ENCODE results near the gene HOXD3. TPM values are rescaled to one million over a fixed set of nuclear protein-coding genes. Genes with fewer than 3 reads are reported as not detected.

The HOXD3 gene
- total RNA-seq, 2 donors from 2014 or later: 2.2 to 5.3 TPM

GRCh38 chr2:176125772-176126054 is 31.4 kb upstream of the HOXD3 start:
- intact Hi-C loops (cut with DNase I): loop anchor here (5.0 to 10.0 kb wide), 2 partner anchors 689 to 1022 kb away; no protein-coding TSS in a partner anchor
- DNase-seq (ENCODE audit: low spot score): no peak
- Histone ChIP-seq H3K4me3 (no peak overlapping the region), H3K9me3 (no peaks in the 10 kb centered on the region), H3K27ac (peak overlapping the region in 1 of 2 donors; percentile 62), H3K36me3 (no peaks in the 10 kb centered on the region), H3K4me1 (replicated peaks) (no peaks in the 10 kb centered on the region), H3K27me3 (replicated peaks; ENCODE audit: insufficient read depth) (no peaks in the 10 kb centered on the region)
- TF ChIP-seq CTCF (IDR thresholded peaks at IDR 0.05): no peak
- TF ChIP-seq POLR2AphosphoS5 (IDR thresholded peaks at IDR 0.05): no peak
- no peak for TF ChIP-seq POLR2A (IDR thresholded peaks at IDR 0.05)
- 64% methylated on average over 6 of the region's 6 CpGs for WGBS

DNA sequence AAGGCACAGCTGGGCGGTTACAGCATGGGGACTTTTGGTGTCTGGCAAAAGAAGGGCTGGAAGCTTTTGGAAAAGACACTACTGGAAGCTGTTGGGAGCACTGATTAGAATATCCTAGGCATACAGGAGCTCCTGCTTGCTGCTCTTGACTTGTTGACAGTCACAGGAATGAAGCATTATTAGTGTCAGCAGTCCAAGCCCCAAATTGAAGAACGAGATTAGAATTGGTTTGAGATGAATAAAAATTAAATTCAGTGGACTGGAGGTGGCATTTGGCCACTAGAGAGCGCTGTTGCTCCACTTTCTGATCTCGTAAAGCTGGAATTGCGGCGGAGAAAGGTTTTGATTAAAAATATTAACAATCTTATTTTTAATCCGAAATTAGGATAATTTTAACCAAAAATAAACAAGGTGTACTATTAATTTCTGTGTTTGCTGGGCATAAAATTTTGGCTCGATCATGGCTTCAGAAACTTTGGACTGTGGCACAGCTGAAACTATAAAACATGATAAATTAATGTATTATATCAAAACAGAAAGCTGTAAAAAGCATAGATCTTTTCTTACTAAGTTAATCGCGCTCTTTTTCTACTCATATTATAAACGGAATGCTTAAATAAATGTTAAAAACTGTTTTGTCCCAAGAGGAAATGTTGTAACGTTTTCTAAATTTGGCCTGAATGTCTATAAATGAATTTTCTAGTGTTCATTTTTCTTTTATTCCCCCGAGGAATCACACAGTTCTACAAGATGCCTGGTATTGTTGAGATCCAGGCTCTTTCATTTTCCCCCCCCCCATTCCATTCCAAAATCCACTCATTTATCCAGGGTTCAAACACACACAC is 30.0 kb upstream of the HOXD3 start:
- no peak overlapping the region for H3K27ac ChIP-seq
- no peaks in the 10 kb centered on the region for H3K4me1 ChIP-seq (replicated peaks)
- H3K27me3 ChIP-seq (replicated peaks; ENCODE audit: insufficient read depth): no peaks in the 10 kb centered on the region
- 22% methylated on average over 13 of the region's 13 CpGs for WGBS
- no peaks in the 10 kb centered on the region for H3K36me3 ChIP-seq
- peak; percentile 55 for DNase-seq (ENCODE audit: low spot score)
- TF ChIP-seq POLR2A (IDR thresholded peaks at IDR 0.05) (no peak), POLR2AphosphoS5 (IDR thresholded peaks at IDR 0.05) (no peak), CTCF (IDR thresholded peaks at IDR 0.05) (peak; percentile 83 to 97 (median 91))
- no peak overlapping the region for H3K4me3 ChIP-seq
- H3K9me3 ChIP-seq: no peaks in the 10 kb centered on the region
- intact Hi-C loops (cut with DNase I): loop anchor here (5.0 to 10.0 kb wide), 2 partner anchors 688 to 1020 kb away; no protein-coding TSS in a partner anchor

GRCh38 chr2:176127774-176128072 is 29.4 kb upstream of the HOXD3 start:
- WGBS: 52% methylated on average over 4 of the region's 4 CpGs
- Histone ChIP-seq H3K27me3 (replicated peaks; ENCODE audit: insufficient read depth) (no peaks in the 10 kb centered on the region), H3K4me3 (no peak overlapping the region), H3K9me3 (no peaks in the 10 kb centered on the region), H3K4me1 (replicated peaks) (no peaks in the 10 kb centered on the region), H3K36me3 (no peaks in the 10 kb centered on the region), H3K27ac (peak overlapping the region in 1 of 2 donors; percentile 81)
- DNase-seq (ENCODE audit: low spot score): no peak
- TF ChIP-seq POLR2AphosphoS5 (IDR thresholded peaks at IDR 0.05): no peak
- no peak for TF ChIP-seq POLR2A (IDR thresholded peaks at IDR 0.05)
- TF ChIP-seq CTCF (IDR thresholded peaks at IDR 0.05): no peak
- intact Hi-C loops (cut with DNase I): loop anchor here (5.0 to 10.0 kb wide), 2 partner anchors 687 to 1020 kb away; no protein-coding TSS in a partner anchor

DNA sequence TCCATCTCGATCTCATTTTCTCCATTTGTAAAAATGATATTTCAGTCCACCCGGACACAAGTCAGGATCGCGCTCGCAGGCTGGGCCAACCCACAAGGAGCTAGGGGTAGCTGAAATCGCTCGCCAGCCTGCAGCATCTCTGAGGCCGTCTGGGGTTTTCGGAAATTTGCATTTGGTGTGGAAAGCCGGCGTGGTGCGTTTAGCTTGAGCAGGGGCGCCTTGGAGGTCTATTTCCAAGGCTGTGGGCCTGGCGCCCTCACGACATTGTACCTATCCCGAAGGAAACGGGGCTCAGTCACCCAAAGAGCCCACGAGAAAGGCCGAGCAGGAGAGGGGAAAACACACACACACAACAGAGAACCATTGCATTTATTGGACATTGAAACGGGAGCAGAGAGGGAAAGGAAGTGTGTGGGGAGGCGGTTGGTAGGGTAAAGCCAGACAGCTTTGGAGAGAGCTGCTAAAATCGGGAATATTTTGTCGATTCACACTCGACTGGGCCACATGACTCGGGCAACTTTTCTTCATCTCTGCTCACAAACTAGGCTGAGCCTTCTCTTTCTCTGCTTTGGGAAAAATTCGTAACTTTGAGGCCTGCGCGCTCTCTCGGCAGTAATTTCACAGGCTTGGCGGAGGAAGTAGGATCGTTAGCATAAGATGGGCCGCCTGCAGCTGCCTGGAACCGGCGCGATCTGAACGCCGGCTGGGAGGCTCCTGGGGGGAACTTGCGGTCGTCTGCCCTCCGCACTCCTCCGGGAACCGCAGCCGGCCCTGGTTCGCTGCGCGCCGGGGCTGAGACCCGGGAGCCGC is 28.7 kb upstream of the HOXD3 start:
- H3K9me3 ChIP-seq: no peaks in the 10 kb centered on the region
- H3K27ac ChIP-seq: peak overlapping the region in 1 of 2 donors; percentile 81
- intact Hi-C loops (cut with DNase I): loop anchor here (5.0 to 10.0 kb wide), 2 partner anchors 686 to 1019 kb away; no protein-coding TSS in a partner anchor
- H3K4me1 ChIP-seq (replicated peaks): no peaks in the 10 kb centered on the region
- WGBS: 38% methylated on average over 49 of the region's 49 CpGs
- no peaks in the 10 kb centered on the region for H3K27me3 ChIP-seq (replicated peaks; ENCODE audit: insufficient read depth)
- no peak for DNase-seq (ENCODE audit: low spot score)
- no peaks in the 10 kb centered on the region for H3K36me3 ChIP-seq
- no peak overlapping the region for H3K4me3 ChIP-seq
- TF ChIP-seq POLR2AphosphoS5 (IDR thresholded peaks at IDR 0.05) (no peak), CTCF (IDR thresholded peaks at IDR 0.05) (no peak), POLR2A (IDR thresholded peaks at IDR 0.05) (no peak)
